EH (cell line): ENCODE results near the gene MT2A.

ENCODE experiments used
- DNase-seq: peaks from one replicate; pipeline ENCODE4 v3.0.0-alpha.2; 2015; ENCODE audit warnings: low read depth

The MT2A gene

DNA sequence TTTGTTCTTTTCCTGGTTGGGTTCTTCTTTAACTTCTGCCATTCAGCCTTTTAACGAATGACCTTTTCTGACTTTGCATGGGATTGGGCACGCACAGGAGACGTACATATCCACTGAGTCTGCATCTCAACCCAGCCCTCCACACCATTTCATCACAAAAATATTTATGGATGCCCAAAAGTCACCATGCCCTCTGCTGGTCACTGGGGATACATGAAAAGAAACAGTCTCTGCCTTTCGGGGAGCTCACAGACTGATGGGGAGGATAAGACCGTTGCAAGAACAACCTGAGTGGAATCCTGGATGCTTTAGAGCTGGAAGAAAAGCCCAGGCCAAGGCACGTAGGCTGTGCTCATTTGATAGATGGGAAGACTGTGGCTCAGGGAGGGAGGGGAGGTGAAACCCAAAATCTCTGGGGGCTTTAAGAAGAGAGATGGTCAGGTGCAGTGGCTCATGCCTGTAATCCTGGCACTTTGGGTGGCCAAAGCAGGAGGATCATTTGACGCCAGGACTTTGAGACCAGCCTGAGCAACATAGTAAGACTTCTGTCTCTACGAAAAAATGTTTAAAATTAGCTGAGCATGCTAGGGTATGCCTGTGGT, 7.9 kb upstream of the MT2A start:
- DNase-seq: peak; percentile 74

DNA sequence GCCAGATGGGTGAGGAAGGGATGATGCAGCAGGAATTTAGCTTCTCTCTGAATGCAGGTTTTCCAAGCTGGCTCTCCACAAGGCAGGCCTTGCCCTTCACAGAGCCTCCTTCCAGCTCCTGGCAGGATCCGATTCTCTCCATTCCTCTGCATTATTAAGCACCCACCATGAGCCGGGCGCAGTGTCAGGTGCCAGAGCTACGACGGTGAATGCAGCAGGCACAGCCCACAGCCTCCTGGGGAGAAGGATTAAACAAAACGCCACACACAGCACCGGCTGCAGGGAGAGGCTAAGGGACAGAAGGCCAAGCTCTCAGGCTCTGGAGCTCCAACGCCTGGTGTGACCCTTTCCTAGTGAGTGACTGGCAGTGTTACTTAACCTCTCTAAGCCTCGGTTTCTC, 7.1 kb upstream of the MT2A start:
- no peak for DNase-seq

DNA sequence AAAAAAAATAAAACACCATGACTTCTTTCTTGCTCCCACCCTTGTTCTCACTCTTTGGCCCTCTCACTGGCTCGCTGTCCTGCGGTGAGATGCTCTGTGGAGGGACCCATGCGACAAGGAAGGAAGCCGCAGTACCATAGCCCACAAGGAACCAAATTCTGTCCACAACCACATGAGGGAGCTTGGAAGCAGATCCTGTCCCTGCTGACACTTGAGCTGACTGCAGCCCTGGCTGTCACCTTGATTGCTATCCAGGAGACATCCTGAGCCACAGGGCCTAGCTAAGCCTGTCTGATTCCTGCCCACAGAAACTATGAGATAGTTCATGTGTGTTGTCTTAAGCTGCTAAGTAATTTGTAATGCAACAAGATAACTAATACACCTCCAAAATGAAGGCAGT, 4.8 kb upstream of the MT2A start:
- DNase-seq: peak; percentile 67

DNA sequence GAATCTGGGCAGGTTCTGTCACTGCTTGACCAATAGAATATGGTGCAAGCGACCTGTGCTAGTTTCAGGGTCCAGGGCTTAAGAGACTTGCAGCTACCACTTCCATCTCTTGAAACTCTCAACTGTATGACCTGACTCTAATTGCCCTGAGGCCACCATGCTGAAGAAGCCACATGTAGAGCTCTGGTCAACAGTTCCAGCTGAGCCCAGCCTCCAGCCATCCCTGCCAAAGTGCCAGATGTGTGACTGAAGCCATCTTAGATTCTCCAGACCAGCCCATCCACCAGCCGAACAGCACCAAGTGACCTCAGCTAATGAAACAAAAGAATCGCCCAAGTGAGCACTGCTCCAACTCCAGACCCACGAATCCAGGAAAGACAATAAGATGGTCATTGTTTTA, 3.4 kb upstream of the MT2A start:
- peak; percentile 21 for DNase-seq

DNA sequence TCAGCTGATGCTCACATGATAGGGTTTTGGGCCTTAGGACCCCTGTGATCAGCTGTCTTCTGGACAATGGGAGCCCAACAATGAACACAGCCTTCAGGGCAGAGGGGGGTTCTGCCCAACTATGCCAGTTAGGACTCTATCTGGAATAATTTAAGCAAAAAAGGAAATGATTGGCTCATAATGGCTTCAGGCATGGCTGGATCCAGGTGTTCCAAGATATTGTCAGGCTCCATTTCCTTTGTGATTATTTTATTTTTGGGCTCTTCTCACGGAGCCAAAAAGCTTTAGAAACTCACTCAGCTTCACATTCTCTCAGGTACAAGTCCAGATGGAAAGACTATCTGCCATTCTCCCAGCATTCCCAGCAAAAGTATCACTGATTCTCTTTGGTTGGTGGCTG, 2.9 kb upstream of the MT2A start:
- DNase-seq: no peak

DNA sequence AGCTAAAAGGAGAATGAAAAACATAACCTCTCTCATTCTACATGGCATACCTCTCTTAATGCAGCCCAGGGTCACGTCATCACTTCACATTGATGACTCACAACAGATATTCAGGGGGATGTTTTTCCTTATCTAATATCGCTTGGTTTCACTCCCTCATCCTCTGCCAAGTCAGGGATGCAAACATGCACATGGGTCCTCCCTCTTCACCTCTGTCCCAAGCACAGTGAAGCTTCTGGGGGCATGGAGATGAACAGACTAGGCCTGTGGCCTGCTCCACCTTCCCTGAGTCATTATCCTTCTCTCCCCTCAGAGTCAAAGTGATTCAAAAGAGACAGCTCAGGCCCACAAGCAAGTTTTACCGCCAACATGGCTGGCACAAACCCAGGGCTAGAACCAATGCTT, 2.3 kb upstream of the MT2A start:
- DNase-seq: peak; percentile 83

DNA sequence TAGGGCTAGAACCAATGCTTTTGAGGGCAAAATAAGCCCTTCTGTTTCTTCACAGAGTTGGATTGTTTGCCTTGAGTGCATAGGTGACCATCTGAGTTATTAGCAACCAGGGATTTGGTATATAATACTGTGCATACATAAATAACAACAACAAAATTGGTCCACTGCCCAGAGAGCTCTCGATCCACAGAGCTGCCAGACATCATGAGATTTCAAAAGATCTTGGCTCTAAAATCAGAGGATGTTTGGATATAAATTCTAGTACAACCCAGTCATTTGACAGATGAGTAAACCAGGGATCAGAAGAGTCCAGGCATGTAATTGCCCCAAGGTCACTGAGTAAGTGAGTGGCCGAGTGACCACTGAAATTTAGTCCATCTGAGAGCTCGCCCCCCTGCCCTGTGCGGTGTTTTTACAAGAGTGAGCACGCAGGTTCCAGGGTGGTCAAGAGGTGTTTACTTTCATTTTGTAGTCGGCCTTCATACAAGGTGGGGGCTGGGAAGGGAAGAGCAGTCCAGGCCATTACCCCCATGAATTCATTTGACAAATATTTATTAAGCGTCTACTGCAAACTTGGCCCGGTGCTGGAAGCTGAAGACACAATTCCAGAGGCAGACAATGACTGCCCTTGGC, 1.8 kb upstream of the MT2A start:
- DNase-seq: peak; percentile 85

DNA sequence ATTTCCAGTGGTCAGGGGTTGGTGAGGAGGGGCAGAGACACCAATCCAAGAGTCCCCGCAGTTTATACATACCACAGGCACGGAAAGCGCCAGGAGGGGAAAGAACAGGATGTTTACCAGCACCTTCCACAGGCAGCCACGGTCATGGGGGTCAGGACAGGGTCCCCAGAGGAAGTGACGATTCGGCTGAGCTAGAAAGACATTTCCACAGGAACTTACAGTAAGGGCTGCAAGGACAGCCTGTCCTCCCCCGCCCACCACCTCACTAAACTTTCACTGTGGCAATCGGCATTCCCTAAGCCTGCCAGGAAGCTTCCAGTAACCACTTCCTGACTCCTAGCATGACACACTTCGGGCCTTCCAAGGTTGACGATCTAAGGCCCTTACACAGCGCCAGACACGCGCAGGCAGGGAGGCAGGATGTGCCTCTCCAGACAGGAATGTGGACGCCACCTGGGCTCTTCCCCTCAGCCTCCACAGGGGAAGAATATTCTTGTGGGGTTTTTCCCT, 1.2 kb upstream of the MT2A start:
- DNase-seq: peak; percentile 98

DNA sequence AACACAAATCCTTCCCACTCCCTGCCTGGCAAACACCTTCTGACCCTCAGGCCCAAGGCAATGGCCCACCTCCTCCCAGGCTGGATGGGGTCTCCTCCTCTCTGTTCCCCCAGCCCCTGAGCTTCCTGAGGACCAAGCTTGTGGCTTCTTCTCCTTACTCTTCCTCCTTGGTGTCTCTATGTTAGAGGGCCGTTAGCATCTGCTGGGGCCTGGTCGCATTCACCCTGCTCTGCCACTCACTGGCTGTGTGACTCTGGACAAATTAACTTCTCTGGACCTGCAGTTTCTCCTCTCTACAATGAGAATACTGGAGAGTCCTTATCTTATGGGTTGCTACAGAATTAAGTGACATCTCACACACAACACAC, 725 bp upstream of the MT2A start:
- no peak for DNase-seq

DNA sequence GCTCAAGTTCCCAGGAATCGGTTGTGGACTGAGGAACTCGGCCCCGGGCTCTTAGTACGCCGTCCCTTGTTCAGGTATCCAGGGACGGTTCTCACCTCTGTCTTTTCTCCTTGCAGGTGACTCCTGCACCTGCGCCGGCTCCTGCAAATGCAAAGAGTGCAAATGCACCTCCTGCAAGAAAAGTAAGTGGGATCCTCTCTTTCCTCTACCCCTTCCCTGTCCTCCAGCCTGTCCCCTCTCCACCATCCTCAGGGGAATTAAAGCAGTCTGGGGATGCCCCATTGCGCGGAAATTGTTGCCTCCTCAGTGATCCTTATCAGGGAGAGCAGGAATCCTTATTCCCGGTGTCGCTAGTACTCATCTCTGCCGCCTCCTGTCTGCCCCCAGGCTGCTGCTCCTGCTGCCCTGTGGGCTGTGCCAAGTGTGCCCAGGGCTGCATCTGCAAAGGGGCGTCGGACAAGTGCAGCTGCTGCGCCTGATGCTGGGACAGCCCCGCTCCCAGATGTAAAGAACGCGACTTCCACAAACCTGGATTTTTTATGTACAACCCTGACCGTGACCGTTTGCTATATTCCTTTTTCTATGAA, 585 bp downstream of the MT2A start:
- peak; percentile 42 for DNase-seq

DNA sequence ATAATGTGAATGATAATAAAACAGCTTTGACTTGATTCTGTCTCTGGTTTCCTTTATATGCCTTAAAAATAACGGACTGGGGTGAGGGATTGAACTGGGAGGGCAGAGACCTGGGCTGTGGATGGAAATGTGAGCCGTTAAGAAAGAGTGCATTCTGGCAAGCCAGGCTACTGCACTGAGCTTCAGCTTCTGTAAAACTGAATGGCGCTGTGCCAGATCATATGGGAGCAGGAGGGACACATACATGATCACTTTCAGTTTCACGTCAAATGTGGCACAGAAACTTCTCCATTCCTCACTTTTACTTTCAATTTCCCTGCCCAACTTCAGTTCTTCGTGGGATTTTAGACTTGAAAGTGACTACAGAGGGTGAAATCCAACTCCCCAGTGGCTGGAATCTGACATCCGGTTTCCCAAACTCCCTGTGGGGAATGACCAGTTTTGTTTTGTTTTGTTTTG, 1.1 kb downstream of the MT2A start:
- peak; percentile 92 for DNase-seq

DNA sequence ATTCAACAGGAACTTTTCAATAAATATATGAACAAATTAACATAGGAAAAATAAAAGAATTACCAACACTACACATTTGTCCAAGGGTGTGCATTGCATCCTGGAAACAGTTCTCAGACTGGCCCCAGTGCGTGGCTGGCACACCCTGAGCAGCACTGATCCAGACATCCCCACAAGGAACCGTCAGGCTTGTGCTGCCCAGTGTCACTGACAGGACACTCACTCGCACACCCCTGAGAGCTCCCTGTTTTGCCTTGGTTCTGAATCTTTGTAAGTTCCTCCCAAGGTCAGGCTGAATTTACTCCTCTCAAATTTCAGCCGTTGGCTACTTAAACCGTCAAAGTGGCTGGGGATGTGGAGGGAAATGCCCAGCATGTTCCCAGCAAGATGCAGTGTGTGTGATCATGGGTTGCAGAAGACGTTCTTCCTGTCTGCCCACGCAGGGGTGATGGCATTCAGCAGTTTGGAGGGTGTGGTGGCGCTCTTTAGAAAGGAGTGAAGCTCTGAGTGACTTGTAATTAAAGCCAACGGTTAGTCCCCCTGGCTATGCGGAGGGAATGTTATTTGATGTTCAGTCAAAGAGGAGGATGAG, 1.7 kb downstream of the MT2A start:
- peak; percentile 89 for DNase-seq

DNA sequence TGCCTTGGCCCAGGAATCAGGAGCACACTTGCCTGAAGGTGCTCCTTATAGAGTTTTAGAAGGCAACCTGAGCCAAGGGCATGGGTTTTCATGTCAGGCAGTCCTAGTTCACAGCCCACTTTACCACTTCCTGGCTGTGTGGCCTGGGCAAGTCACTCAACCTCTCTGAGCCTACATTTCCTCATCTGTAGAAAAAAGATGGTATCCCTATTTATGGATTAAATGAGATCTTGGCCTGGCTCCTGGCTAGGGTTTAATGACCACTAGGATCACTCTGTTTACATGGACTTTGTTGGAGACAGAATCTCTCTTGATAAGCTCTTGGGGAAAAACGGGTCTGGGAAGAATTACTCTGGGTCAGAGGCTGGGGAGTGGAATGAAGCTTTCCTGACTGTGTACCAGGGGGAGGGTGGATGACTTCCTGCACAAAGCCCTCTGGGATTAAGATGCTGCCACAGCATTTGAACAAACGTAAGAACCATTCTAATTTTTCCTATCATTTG, 2.3 kb downstream of the MT2A start:
- DNase-seq: peak; percentile 73

DNA sequence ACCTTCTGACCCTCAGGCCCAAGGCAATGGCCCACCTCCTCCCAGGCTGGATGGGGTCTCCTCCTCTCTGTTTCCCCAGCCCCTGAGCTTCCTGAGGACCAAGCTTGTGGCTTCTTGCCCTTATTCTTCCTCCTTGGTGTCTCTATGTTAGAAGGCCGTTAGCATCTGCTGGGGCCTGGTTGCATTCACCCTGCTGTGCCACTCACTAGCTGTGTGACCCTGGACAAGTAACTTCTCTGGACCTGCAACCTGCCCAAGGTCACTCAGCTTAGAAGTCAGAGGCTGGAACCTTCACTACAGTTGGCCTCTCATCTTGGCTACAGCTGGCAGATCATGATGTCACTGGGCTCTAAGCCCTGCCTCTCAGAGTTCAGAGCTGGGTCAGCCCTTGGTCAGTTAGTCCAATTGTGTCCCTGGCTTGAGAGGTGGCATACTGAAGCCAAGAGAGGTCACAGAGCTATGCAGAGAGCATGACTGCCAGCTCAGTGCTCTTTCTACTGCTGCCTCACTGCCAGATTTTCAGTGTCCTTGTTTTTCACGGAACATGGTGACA, 3.0 kb downstream of the MT2A start:
- peak; percentile 64 for DNase-seq

DNA sequence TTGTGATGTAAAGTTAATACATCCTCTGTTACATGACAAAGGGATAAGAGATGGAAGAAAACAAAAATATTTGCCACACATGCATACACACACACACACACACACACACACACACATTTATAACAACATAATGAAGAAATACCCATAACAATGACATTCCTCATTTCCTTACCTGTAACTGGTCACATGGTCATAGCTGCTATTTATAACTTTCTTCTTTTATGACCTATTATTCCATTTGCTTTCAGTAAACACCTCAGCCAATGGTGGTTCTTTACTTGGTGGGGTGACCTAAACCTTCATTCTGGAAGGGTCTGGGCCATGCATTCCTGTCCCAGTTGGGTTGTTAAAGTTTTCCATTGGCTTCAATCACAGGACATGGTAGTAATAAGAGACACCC, 5.3 kb downstream of the MT2A start:
- no peak for DNase-seq

DNA sequence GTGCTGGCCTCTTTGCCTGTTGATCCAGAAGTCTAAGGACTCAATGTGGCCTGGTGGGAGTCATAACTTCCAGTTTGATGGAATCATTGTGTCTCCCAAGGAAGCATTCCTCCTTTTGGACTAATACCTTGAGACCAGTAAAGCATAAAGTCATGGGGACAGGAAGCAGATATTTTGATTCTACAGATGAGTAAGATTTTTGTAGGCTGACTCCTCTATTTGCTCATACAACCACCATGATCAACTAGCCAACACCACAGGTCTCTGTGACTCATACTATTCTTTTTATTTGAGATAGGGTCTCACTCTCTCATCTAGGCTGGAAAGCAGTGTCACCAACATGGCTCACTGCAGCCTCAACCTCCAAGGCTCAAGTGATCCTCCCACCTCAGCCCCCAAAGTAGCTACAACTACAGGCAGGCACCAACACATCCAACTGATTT, 6.2 kb downstream of the MT2A start:
- peak; percentile 85 for DNase-seq

DNA sequence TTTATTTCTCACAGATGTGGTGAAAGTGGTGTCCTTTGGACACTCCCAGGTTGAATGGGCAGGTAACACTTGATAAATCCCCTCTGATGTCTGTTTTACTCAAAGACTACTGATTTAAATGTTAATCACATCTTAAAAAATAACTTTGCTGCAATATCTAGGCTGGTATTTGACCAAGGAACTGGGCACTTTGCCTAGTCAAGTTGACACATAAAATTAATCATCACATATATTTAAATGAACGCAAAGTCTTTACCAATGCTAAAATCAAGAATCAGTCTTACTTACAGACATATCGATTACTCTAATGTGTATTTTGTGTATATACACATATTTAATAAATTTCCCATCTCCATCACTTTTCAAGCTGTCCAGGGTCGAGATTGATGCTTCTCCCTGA, 7.0 kb downstream of the MT2A start:
- peak; percentile 70 for DNase-seq

DNA sequence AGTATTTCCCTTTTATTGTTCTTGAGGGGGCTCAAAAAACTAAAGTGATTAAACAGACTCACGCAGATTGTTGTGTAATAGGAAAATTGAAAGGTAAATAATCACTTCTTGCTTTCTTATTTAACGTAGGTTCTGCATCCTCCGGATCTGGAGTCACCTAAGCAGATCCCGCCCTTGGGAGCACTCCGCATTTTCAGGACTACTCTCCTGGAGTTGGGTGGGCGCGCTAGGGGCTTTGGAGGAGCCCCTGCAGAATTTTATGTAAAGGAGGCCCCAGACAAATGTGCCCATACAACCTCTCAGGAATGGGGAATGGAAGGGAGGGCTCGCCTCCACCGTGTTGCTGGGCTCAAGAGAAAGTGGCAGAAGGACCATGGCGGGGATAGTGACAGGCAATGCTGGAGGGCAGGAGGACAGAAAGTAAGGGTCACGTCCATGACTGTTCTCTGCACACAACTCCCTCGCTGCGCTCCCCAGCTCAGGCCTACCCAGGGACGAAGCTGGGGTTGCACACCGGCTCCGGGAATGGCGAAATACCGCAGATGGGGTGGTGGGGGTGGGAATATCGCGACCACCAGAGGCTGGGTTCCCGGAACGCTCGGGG, 8.3 kb downstream of the MT2A start:
- DNase-seq: no peak

DNA sequence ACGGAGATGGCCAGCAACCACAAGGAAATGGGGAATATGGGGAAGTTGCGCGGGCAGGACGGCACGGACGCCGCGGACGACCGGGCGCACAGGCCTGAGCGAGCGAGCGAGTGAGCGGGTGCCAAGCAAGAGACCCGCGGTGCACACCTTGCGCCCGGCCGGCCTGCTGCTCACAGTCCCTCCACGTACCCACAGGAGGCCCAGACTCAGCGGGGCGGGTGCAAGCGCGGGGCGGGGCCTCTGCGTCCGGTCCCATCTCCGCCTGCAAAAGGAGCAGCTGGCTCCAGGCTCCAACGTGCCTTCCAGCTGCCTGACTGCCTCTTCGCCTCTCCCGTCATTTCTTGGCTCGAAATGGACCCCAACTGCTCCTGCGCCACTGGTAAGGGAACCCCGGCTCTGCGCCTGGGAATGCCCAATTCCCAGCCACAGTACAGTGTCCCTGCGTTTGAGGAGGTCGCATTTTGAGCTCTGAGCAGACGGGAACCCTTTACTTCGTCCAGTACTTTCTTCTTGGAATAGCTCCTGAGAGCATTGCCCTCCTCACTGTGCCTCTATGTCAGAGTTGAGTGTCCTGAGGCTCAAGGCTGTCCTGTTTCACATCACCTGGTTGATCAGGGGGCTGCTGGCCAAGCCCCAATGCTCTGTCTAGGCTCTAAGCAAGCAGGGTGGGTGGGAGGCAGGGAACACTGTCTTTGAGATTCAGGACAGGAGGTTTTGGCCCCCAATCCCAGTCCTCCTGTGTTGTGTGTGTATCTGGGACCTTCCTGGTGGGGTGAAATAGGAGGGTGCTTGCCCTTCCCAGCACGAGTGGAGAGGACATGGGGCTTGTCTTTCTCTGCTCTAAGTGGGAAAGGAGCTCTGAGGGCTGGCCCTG, 9.1 kb downstream of the MT2A start:
- DNase-seq: peak; percentile 73

DNA sequence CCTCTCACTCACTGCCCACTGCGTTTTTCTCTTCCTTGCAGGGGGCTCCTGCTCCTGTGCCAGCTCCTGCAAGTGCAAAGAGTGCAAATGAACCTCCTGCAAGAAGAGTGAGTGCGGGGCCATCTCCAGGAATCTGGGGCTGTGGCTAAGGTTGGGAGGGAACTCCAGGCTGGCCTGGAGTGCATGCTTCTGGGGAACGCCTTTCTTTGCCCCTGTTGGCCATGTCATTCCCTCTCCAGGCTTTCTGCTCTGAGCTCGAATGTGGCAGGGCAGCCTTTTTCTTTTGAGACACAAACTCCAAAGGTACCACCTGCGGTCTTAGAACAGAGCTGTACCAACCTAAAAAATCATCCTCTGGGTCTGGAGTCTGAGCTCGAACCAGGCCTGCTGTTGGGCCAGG, 9.8 kb downstream of the MT2A start:
- DNase-seq: no peak

DNA sequence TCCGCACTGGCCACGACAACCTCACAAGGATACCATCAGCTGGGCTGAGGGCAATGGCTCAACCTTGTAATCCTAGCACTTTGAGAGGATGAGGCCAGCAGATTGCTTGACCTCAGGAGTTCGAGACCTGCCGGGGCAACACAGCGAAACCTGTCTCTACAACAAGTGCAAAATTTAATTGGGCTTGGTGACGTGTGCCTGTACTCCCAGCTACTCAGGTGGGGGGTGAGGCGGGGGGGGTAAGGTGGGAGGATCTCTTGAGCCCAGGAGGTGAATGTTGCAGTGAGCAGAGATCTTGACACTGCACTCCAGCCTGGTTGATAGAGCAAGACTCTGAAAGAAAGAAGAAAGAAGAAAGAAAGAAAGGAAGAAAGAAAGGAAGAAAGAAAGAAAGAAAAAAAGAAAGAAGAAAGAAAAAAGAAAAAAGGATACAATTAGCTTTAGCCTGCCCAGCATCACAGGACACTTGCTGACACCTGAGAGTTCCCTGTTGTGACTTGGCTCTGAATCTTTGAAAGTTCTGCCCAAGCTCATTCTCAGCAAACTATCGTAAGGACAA, 12.0 kb downstream of the MT2A start:
- DNase-seq: no peak
